Stimulated activated CD8-positive, alpha-beta memory T cell treated with anti-CD3 and anti-CD28 coated beads, Interleukin-4, amount 100 ng/mL, for 4 hours (primary cell): ENCODE results near the gene NPHP4.

Experiments
- DNase-seq, 2 donors: peaks; one replicate each; pipeline ENCODE4 v3.0.0-alpha.2; 2020; ENCODE audit warnings: low read depth in 2 of 2, low spot score in 1 of 2

NPHP4 gene

DNA sequence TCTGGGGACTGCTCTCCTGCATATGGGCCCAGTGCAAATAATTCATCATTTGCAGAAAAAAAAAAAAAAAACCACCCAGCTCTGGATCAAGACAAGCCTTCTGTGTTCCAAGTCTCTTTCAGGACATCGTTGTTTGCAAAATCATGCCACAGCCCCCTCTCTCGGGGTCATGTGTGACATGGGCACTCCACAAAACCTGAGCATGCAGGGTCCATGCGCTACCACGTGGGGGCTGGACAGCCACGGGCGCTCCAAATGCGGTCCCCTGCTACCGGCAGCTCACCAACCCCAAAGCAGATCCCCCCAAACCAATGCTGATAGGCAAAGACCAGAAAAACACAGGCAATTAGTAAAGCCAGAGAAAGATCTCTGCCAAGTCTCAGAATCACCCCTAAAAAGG lies 17.6 kb downstream of the NPHP4 start:
- no peak for DNase-seq

DNA sequence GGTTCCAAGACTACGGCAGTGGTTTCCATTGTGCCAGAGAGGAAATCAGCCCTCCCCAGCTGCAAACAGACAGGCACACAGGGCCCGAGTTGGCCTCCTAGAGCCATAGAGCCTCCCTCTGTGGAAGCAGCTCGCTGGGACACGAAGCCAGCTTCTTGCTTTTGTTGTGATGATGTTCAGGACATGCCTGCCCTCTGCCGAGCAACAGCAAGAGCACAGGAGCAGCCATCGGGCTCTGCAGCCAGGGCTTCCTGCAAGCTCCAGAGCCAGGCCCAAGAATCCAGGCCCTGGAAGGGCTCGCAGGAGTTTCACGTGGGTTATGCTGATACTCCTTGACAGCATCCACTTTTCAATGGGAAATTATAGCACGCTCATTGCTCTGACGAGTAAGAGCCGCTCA lies 18.5 kb downstream of the NPHP4 start:
- no peak for DNase-seq

DNA sequence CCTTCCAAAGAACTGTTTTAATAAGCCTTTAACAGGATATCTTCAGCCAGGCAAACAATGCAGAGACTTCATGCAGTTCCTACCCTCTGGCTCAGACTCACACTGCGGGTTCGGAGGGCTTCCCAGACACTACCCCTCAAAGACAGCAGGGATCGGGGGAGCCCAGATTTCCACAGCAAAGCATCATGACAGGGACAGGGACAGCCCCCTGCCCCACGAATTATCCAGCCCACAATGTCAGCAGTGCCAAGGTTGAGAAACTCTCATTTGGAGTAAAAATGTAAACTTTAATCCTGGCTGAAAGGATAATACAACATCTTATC lies 20.1 kb downstream of the NPHP4 start:
- DNase-seq, result no peak

DNA sequence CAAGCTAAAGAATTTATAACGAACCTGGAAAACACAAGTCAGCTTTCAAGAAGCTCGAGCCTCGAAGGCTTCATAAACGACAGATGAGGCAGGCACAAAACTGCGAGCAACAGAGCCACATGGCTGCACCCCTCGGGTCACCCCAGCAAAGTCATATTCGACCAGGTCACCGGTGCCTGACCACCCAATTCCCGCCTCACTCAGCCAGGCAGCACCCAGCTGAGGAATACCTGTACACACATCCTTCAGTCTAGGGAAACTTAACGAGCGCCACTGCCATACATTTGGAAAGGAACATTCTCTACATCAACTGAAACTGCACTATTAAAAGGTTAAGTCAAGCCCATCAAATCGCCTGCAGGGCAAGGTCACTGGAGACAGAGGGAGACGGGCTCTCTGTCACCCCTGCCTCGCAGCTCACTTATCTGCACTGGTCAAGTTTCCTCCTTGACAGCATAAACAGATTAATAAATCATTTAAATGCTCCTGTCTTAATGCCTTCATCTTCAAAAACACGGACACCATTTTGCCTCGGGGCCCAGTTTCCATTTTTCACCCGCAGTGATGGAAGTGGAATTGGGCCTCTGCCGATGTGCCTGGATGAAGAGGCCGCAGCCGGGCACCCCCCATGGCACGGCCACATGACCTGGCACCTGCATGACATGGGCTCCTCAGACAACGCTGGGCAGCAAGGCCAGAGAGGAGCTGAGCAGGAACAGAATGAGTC lies 20.6 kb downstream of the NPHP4 start:
- no peak for DNase-seq

DNA sequence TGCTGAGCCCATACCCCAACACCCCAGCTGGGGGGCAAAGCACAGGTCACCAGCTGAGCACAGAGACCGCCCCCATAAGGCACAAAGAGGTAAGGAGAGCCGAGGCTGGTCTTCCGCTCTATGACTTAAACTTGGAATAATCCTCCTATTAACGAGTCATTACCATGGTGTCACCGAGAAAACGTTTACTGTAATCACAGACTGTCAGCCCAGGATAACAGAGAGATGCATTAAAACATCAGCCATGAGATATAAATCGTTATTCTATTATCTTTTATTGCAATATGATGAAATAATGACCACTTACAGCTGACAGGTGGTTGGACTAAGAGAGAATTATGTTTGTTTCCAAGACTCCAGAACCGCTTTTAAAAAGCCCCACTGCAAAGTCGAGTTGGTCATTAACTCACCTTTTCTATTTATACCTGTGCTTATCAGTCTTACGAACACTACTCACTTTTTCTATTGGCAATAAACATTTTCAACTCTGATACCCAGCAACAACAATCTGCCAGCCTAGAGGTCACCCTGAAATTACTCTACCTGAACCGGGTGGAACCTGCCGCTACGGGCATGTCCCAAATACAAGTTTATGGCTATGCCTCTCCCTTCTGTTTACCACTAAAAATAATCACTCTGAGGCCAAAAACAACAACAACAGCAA lies 21.5 kb downstream of the NPHP4 start:
- no peak for DNase-seq

DNA sequence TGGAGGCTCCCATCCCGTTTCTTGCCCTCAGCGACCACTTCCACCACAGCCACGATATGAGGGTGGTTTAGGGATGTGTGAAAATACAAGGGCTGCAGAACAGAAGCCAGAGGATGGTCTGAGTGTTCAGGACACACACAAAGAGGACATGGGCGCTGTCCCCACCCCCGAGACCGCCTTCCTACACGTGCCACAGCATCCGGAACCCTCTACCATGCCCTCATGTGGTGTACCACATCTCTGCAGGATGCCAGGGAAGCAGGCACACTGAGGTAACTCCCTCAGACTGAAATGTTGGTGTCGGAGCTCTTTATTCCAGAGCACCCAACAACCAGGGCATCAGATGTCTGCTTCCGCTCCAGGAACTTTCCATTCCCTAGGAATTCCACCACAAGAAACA lies 23.1 kb downstream of the NPHP4 start:
- no peak for DNase-seq

DNA sequence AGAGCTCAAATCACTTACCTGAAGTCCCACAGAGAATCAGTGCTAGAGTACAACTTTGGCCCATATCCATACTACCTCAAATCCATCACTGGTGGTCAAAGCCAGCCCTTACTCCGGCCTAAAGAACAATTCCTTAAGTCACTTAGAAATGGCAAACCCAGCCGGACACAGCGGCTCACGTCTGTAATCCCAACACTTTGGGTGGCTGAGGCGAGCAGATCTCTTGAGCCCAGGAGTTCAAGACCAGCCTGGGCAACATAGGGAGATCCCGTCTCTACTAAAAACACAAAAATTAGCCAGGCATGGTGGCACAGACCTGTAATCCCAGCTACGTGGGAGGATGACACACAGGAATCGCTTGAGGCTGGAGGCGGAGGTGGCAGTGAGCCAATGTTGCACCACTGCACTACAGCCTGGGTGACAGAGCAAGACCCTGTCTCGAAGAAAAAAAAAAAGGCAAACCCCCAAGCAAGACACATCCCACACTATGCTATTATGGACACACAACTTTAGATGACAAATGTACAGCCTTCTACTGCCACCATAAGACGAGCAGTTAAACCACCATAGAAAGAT lies 24.0 kb downstream of the NPHP4 start:
- no peak for DNase-seq

DNA sequence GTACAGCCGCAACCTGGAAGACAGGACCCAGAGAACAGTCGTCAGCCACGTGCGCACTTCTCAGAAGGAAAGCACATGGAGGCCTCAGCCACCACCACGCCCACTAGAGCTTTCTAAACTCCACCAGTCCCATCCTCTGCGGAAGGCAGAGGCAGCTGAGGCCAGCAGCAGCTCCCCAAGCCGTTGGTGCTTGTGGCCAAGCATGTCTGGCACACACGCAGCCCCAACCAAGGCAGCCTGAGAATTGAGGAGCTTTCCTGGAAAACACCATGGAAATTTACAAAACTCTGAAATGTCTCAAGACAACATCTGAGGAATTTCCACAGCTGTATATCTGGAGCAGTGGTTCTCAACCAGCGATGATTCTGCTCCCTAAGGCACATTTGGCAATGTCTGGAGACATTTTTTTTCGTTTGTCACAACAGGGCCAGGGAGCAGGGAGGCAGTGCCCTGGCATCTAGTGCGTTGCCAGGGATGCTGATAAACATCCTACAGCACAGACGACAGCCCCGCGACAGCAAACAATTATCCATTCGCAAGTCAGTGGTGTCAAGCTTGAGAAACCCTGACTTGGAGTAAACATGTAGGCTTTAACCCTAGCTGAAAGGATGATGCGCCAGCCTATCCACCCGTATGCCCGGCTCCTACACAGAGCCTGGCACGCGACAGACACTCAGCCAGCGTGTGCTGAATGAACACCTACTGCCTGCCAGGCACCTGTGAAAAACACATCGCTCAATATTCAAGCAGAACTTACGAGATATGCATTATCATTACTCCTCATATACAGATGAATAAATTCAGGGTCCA lies 24.7 kb downstream of the NPHP4 start:
- no peak for DNase-seq

DNA sequence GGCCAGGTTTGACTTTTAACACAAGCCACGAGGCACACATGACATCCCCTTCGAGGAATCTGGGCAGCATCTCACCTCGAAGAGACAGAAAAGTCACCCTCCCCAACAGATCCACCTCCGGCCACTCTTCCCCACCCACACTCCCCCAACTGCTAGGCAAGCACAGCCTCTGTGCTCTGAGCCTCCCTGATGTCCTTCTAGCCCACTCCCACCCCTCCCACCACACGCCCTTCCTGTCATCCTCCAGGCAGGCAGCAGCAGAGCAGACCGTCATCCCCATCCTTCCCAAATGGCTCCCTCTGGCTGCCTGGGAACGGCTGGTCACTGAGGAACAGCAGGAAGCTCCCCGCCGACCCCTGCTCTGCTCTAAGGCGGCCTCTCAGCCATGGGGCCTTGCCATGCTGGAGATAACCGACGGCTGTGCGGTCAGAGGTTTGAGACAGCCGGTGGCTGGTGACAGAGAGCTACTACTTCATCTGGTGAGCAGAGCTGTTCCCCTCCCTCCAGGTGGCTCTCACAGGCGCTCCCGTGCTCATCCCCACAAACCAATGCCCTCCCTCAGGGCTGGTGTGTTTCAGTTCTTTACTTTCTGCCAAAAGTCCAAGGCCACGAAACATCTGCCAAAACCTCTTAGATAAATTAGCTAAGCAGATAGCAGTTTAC lies 25.6 kb downstream of the NPHP4 start:
- no peak for DNase-seq

DNA sequence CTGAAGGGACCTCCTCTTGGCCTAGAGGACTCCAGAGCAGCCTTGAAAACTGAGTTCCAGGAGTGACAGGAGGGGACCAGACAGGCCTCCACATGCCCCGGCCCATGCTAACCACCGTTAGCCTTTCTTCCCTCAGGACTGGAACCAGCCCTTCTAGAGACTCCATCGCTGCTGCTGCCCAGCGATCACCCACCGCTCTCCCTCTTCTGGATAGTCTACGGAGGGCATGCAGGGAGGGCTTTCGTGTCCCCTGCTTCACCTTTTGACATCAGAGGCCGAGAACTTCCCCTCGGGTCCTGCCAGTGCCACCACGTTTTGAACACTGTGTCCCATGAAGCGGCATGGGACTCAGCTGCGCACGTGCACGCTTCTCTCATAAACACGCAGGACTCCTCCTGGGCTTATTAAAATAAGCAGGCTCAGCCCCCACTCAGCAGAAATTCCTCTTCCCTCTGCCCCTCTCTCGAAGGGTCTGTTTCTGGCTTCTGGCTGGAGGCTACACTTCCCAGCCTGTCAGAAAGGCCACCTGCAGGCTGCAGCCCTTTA lies 26.6 kb downstream of the NPHP4 start:
- no peak for DNase-seq

DNA sequence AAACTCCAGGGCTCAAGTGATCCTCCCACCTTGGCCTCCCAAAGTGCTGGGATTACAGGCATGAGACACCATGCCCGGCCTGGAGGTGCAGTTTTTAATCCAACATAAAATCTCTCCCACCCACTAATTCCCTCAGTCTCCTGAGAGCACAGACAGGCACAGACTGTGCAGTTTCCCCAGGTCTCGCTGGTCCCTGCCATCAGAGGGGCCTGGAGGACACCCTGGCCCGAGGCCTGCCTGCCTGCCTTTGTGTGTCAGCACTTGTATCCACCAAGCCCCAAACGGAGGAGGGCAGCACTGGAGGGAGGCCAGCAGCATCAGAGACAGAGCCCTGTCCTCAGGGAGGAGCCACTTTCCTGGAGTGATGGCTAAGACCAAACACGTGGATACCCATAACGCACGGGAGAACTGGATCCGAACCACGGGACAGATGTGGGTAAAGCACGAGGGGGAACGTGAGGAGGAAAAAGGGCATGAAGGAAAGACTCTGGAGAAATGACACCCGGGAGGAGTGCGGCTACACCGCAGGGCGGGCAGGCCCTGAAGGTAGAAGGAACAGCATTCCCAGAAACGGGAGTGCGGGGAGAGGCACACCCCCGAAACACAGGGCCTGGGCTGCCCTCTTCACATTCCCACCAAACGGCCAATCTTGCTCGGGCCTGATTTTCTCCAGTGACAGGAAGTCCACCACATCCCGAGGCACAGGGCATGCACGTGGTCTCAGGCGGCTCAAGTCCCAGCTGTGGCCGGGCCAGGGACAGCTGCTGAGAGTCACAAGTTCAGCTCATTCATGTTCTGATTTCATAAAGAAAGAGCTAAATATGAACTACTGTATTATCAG lies 29.7 kb downstream of the NPHP4 start:
- DNase-seq, result no peak

DNA sequence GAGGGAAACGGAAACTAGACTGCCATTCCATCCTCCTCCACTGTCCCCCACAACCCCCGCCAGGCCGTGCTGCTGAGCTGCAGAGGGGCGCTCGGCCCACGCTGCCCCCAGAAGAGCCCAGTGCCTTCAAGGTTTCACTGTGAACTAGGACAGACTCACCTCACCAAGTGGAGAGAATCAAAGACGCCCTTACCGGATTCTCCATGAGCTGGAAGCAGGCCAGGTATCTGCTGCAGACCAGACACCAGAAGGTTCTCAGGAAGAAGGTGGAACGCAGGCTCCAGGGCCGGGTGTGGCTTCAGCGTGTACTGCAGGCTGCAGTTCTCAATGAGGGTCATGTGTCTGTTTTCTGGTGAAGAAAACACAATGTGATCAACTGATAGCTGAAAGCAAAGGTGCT lies 30.6 kb downstream of the NPHP4 start:
- no peak for DNase-seq

DNA sequence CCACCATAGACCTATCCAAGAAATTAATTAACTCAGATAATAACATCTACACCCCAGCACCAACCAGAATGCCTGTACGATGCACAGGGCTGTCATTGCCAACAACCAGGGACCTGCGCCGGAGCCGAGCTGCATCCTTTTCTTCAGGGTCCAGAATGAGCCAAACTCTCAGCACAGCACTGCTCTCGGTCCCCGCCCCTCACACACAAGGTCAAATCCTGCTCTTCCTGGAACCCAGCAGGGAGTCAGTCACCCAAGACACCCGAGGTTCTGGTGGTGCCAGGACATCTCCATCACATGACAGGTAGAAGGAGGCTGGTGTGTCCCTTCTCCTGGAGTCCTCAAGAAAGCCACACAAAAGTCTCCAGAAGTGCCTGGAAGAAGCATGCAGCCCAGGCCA lies 31.9 kb downstream of the NPHP4 start:
- DNase-seq, result no peak

DNA sequence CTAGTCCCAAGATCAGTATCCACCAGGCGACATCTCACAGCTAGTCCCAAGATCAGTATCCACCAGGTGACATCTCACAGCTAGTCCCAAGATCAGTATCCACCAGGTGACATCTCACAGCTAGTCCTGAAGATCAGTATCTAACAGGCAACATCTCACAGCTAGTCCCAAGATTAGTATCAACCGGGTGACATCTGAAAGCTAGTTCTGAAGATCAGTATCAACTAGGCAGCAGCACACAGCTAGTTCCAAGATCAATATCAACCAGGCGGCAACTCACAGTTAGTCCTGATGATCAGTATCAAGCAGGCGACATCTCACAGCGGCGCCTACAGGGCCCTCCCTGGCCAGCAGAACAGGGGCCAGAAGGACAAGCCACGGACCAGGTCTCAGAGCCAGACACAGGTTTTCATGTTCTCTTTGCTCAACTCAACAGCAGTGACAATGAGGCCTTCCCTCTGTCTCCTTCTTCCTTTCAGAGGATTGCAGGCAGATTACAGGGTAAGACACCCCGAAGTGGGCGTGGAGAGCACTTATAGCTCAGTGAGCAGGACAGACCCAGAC lies 32.5 kb downstream of the NPHP4 start:
- DNase-seq, result no peak

DNA sequence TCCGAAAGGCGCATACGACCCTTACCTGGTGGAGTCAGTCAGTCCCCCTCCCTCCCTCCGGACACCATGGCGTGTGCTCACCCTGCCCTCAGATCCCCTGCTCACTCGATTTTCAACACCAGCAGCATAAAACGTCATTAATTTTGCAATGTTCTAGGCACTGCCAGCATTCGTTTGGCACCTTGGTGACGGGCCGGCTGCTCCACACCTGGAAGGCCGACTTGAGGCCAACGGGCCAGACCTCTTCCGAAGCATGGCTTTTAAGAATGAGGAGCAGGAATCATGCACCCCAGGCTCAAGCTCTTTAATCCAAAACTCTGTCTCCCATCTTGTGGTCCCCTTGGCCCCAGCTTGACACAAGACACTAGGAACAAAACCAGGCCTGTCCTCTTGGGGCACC lies 33.1 kb downstream of the NPHP4 start:
- DNase-seq, result no peak

DNA sequence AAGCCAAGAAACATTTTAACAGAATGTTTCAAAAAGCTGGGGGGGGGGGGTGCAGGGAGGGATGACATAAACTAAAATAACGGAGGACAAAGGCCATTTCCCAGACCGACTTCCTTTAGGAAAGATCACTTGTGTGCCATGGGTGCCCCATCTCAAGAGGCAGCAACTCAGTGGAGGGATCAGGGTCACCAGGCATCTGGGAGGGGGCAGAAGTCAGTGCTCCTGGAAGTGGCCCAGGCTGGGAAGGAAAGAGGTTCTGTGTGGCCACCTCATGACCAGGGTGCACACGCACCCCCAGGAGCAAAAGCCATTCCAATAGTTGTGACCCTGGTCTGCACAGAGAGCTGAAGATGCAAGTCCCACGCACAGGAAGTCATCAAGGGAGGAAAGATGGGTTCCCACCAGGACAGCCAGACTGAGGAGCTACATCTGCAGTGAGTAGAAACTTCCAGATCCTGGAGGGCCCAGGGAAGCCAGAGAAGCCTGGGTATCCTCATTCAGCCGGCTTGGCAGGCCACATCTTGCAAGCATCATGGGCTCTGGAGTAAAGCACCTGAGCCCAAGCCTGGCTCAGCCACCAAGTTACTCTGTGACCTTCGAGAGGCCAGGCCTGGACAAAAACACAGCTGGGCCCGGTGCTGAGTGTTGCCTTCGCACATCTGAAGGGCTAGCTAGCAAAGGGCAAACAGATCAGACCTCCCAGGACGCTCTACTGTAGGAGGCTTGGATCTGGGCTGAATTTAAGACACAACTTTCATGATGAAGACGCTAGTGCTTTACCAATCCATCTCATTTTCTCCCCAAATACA lies 36.0 kb downstream of the NPHP4 start:
- no peak for DNase-seq

DNA sequence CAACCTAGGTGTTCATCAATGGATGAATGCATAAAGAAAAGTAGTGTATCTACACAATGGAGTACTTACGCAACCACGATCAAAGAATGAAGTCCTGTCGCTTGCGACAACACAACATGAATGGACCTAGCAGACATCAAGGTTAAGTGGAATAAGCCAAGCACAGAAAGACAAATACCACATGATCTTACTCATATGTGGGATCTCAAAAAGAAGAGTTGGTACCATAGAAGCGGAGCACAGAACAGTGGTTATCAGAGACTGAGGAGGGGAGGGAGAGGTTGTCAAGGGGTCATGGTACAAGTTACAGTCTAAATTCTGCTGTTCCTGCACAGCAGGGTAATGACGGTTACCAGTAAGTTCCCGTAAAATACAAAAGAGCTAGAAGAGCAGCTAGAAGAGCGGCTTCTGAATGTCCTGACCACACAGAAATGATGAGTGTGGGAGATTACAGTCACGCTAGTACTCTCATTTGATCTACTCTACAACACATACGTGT lies 36.7 kb downstream of the NPHP4 start:
- no peak for DNase-seq

DNA sequence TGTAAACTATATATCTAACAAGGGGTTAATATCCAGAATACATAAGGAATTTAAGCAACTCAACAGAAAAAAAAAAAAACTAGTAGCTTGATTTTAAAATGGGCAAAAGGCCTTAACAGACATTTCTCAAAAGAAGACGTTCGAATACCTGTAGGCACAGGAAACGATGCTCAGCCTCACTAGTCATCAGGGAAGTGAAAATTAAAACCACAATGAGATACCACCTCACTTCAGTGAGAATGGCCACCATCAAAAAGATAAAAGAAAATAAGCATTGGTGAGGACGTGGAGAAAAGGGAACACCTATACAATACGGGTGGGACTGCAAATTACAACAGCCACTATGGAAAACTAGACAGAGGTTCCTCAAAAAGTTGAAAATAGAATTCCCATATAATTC lies 37.3 kb downstream of the NPHP4 start:
- no peak for DNase-seq

DNA sequence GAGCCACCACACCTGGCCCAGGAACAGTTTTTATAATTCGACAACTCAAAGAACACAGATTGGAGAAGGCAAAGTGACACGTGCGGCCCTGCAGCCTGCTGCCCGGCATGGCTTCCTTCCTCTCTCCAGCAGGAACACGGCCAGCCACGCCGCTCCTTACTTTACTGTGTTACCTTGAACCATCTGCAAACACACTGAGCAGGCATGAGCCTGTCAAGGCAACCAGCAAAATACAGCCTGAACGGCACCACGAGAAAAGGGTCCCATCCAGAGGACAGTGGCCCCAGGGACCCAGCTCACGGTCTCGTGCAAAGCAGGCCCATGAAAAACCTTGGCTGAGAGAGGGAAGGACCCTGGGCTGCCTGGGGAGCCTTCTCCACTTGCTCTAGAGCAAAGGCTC lies 38.8 kb downstream of the NPHP4 start:
- no peak for DNase-seq
